Ectodermal cell (in vitro differentiated cells): ENCODE data around the gene UTY.

Experiments
- H3K27ac ChIP-seq: 2 replicates; pipeline ENCODE4 v1.7.0; 2013; ENCODE audit warnings: mild to moderate bottlenecking, low read depth, low read length; ENCODE audit not compliant: insufficient read depth, poor library complexity, severe bottlenecking
- H3K27me3 ChIP-seq: 2 replicates; pipeline ENCODE4 v1.7.0; 2013; ENCODE audit warnings: mild to moderate bottlenecking, low read length; ENCODE audit not compliant: insufficient read depth, control insufficient read depth, poor library complexity, severe bottlenecking
- H3K36me3 ChIP-seq: one replicate; pipeline ENCODE4 v1.7.0; 2013; ENCODE audit warnings: low read length; ENCODE audit not compliant: control insufficient read depth, insufficient read depth
- H3K4me1 ChIP-seq: one replicate; pipeline ENCODE4 v1.7.0; 2013; ENCODE audit warnings: low read length; ENCODE audit not compliant: control insufficient read depth, insufficient read depth
- H3K4me3 ChIP-seq: 2 replicates; pipeline ENCODE4 v1.7.0; 2013; ENCODE audit warnings: low read depth, low read length, control low read depth; ENCODE audit not compliant: insufficient read depth
- H3K9me3 ChIP-seq: 2 replicates; pipeline ENCODE4 v1.7.0; 2013; ENCODE audit warnings: mild to moderate bottlenecking, low read length, moderate library complexity; ENCODE audit not compliant: control insufficient read depth
- WGBS, 2 experiments: methylation state at CpG; one replicate each; pipeline ENCODE4 v1.1.7; 2013; ENCODE audit warnings: missing lambda C conversion rate in 2 of 2; 5-methylcytosine and 5-hydroxymethylcytosine counted together

UTY gene

DNA sequence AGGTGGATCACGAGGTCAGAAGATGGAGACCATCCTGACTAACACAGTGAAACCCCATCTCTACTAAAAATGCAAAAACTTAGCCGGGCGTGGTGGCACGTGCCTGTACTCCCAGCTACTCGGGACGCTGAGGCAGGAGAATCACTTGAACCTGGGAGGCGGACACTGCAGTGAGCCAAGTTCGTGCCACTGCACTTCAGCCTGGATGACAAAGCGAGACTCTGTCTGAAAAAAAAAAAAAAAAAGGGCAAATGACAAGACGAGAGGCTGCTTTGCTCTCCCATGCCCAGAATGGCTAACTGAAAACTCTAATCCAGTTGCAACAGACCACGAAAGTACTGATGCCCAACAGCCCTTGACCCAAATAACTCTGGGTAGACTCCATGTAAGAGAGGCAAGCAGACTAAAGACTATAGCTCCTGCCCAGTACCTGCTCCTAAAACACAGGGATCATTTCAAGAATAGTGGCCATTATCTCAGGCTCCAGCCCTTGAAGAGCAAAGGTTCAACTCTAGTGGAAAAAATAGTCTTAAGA, 29.2 kb downstream of the UTY start:
- no peak overlapping the region for H3K4me3 ChIP-seq
- 85 to 92% methylated on average over 11 of the region's 11 CpGs for WGBS, 2 experiments
- no peaks in the 10 kb centered on the region for H3K27me3 ChIP-seq
- no peaks in the 10 kb centered on the region for H3K9me3 ChIP-seq
- no peaks in the 10 kb centered on the region for H3K36me3 ChIP-seq
- no peaks in the 10 kb centered on the region for H3K4me1 ChIP-seq
- no peak overlapping the region for H3K27ac ChIP-seq

DNA sequence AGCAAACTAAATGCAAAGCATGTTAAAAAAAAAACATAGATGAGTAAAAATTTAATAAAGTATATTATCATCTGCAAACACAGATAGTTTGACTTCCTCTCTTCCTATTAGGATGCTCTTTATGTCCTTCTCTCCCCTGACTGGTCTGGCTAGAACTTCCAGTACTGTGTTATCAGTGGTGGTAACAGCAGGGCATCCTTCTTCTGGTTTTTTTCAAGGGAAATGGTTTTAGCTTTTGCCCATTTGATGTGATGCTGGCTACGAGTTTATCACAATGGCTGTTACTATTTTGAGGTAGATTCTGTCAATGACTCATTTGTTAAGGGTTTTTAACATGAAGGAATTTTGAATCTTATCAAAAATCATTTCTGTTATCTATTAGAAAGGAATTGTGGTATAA, 34.3 kb downstream of the UTY start:
- Histone ChIP-seq H3K9me3 (no peaks in the 10 kb centered on the region), H3K4me1 (no peaks in the 10 kb centered on the region), H3K27ac (no peak overlapping the region), H3K27me3 (no peaks in the 10 kb centered on the region), H3K36me3 (no peaks in the 10 kb centered on the region), H3K4me3 (no peak overlapping the region)
- WGBS, 2 experiments: 100% methylated on average over 1 of the region's 1 CpG; no CpG with 5 or more reads in 1 of the 2 experiments

DNA sequence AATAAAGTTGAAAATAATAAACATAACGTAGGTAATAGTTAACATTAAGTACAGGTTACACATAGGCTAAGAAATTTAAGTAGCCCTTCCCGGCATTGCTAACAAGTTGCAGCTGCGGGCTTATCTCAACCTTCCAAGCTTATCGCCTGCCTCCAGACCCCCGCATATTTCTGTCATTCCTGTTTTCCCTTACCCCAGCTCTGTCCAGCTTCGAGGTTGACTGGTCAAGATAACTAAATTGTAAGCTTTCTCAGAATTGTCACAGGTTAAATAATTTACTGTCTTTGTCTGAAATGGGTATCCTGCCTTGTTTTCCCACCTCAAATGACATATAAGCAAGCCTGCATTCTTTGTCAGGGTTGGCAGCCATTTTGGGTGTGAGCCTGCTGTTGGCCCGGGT, 36.7 kb downstream of the UTY start:
- Histone ChIP-seq H3K27me3 (no peaks in the 10 kb centered on the region), H3K4me3 (no peak overlapping the region), H3K9me3 (no peaks in the 10 kb centered on the region), H3K27ac (no peak overlapping the region), H3K4me1 (no peaks in the 10 kb centered on the region), H3K36me3 (no peaks in the 10 kb centered on the region)
- WGBS, 2 experiments: 93 to 100% methylated on average over 5 to 7 of the region's 7 CpGs

DNA sequence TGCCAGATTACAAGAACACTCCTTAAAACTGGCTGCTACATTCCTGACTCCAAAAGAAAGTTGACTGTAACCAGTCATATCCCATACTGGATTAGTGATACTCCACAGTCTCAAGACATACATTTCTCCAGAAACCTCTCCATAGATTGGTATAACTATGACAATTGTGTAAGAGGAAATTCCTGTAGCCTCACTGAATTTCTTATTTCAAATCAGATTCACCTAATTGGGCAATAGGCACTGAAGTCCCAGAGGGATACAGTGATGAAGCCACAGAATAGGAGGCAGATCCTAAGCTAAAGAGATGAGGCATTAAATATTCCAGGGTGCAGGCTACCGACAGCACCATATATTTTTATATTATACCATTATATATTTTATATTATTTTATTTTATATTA, 39.0 kb downstream of the UTY start:
- no peaks in the 10 kb centered on the region for H3K27me3 ChIP-seq
- no peaks in the 10 kb centered on the region for H3K36me3 ChIP-seq
- no peak overlapping the region for H3K4me3 ChIP-seq
- no peaks in the 10 kb centered on the region for H3K9me3 ChIP-seq
- H3K27ac ChIP-seq: no peak overlapping the region
- H3K4me1 ChIP-seq: no peaks in the 10 kb centered on the region
- WGBS, 2 experiments: no CpG with 5 or more reads among the region's 1 CpG

DNA sequence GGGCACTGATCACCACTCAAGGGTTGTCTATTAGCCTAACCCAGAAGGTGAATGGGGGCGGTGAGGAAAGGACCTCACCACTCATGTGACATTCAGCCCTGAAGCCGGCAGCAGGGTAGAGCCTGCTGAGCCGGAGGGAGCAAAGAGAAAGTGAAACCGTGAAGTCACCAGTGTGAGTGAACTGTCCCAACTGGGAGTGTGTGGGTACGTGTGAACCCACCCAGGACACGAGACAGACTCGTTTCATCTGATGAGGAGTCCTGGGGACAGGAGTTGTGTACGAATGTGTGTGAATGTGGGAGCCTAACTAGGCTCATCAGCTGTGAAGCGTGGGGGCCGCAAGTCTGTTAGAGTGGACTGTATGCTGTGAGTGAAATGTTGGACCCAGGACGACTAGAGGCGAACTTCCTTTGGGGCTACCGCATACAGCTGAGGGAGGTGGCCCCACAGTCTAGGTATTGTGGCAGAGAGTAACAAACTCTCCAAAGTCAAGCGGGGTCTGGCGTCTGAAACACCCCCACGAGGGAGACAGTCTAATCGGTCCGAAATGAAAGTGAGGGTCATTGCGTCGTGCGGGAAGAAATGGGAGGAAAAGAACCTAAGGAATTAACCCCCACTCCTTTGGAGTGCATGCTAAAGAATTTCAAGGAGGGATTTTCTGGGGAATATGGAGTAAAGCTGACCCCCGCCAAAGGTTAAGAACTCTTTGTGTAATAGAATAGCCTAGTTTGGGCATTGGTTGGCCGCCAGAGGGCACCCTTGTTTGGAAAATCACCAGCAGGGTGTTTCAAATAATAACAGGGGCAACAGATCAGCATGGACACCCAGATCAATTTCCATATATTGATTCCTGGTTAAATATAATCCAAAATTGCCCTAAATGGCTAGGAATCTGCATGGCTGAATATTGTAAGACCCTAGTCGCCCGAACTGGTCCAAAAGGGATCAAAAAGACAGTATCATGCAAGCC, 43.6 kb downstream of the UTY start:
- H3K36me3 ChIP-seq: no peaks in the 10 kb centered on the region
- no peak overlapping the region for H3K4me3 ChIP-seq
- WGBS, 2 experiments: 91 to 95% methylated on average over 22 to 25 of the region's 25 CpGs
- H3K4me1 ChIP-seq: no peaks in the 10 kb centered on the region
- H3K27ac ChIP-seq: no peak overlapping the region
- H3K9me3 ChIP-seq: no peaks in the 10 kb centered on the region
- no peaks in the 10 kb centered on the region for H3K27me3 ChIP-seq

DNA sequence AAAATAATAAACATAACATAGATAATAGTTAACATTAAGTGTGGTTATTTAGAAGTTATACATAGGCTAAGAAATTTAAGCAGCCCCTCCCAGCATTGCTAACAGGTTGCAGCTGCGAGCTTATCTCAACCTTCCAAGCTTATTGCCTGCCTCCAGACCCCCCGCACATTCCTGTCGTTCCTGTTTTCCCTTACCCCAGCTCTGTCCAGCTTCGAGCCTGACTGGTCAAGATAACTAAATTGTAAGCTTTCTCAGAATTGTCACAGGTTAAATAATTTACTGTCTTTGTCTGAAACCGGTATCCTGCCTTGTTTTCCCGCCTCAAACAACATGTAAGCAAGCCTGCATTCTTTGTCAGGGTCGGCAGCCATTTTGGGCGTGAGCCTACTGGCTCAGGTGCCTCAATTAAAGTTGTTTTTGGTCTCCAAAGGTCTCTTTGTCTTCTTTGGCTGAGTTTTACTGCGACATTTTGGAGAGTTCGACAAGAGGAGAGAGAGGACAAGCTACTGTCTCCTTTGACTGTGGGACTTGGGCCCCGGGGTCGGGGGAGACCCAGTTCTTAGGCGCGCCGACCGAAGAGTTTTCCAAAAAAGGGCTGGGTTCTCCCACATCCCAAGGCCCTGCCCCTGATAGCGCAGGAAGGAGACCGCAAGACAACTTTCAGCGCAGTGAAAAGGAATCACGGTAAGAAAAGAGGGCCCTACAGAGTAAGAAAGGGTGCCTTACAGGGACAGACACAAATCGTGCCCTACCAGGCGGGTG, 44.4 kb downstream of the UTY start:
- H3K4me1 ChIP-seq: no peaks in the 10 kb centered on the region
- H3K27me3 ChIP-seq: no peaks in the 10 kb centered on the region
- no peaks in the 10 kb centered on the region for H3K36me3 ChIP-seq
- H3K27ac ChIP-seq: no peak overlapping the region
- H3K9me3 ChIP-seq: no peaks in the 10 kb centered on the region
- no peak overlapping the region for H3K4me3 ChIP-seq
- 95 to 96% methylated on average over 22 of the region's 22 CpGs for WGBS, 2 experiments

DNA sequence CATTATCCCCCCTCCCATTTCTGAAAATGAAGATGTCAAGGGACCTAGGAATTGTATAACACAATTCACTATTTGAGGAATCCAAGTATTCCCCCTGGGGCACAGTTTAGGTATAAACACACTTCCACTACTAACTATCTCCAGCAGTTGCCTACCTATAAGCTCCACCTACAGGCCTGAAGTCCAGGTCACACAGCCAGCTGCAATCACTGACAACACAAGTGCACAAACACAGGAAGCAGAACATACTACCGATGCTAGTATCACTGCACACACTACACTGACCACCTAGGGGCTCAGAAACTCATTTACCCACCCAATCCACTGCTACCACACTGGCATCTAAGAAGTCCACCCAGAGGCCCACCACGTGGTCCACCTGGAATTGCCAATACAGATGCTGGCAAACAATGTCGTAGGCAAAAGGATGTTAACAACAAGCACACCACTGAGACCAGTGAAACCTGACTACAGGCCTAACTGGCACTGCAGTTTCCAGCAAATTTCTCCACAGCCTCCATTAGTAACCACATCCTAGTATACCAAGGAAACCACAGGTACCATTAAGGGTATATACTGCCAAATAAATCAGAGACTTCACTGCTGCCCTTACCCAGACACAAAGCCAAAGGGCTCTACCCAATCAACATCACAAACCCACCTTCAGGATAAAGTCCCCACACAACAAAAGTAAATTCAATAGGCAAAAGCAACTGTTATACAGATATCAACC, 47.4 kb downstream of the UTY start:
- Histone ChIP-seq H3K36me3 (no peaks in the 10 kb centered on the region), H3K27me3 (no peaks in the 10 kb centered on the region), H3K4me1 (no peaks in the 10 kb centered on the region), H3K9me3 (no peaks in the 10 kb centered on the region), H3K4me3 (no peak overlapping the region), H3K27ac (no peak overlapping the region)
- 96 to 99% methylated on average over 3 of the region's 3 CpGs for whole genome bisulfite sequencing, 2 experiments

DNA sequence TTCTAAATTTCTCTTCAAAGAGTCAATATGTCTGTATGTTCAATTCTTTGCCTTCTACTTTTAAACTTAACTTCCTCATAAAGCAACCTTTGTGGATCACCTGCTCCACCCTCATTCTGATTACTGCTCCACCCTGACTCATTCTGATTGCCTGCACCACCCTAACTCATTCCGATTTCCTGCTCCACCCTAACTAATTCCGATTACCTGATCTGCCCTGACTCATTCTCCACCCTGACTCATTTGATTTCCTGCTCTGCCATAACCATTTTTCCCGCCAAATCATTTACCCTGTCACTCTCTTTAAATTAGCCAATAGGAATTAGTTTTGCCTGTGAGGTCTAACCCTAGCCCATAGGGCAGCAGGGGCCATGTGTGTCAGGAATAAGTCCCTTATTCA, 50.3 kb downstream of the UTY start:
- H3K4me3 ChIP-seq: no peak overlapping the region
- H3K27ac ChIP-seq: no peak overlapping the region
- H3K9me3 ChIP-seq: no peaks in the 10 kb centered on the region
- 88 to 96% methylated on average over 3 of the region's 3 CpGs for WGBS, 2 experiments
- no peaks in the 10 kb centered on the region for H3K36me3 ChIP-seq
- H3K27me3 ChIP-seq: no peaks in the 10 kb centered on the region
- no peaks in the 10 kb centered on the region for H3K4me1 ChIP-seq

DNA sequence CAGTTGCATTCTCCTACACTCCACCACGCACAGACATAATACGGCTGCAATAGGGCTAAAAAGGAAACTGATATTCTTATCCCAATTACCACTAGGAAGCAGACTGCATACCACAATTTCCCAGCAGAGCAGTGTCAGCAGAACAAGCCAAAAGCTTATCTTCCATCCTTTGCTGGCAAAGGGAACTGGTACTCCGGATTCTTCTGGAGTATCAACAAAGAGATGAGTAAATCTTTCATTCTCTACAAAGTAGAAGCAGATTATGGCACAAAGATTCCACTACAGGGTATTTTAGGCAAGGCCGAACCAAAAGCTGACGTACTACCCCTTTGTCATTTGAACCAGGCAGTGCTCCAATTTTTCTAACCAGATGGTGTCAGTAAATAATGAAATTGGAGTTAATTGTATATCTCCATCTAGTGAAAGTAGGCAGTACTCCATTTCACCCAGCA, 56.5 kb downstream of the UTY start:
- Histone ChIP-seq H3K27ac (no peak overlapping the region), H3K36me3 (no peaks in the 10 kb centered on the region), H3K4me1 (no peaks in the 10 kb centered on the region), H3K4me3 (no peak overlapping the region), H3K9me3 (no peaks in the 10 kb centered on the region), H3K27me3 (no peaks in the 10 kb centered on the region)
- WGBS, 2 experiments: 92 to 96% methylated on average over 5 of the region's 5 CpGs
